ENCODE measurements around the gene STPG1. TPM values are rescaled to one million over a fixed set of nuclear protein-coding genes. Genes with fewer than 3 reads are reported as not detected.

Gene STPG1
- total RNA-seq, 1 experiment from 2014 or later: 9.1 TPM

- Mint-ChIP-seq H3K4me3 (ENCODE audit: low read depth, unreplicated experiment) (no peak overlapping the region), H3K4me1 (ENCODE audit: low read depth, unreplicated experiment) (no peaks in the 10 kb centered on the region), H3K36me3 (ENCODE audit: insufficient read depth, unreplicated experiment) (no peaks in the 10 kb centered on the region), H3K27ac (ENCODE audit: unreplicated experiment) (no peak overlapping the region), H3K27me3 (ENCODE audit: unreplicated experiment) (no peaks in the 10 kb centered on the region), H3K9me3 (ENCODE audit: low read depth, unreplicated experiment) (no peaks in the 10 kb centered on the region)
- TF ChIP-seq CTCF (IDR thresholded peaks at IDR 0.05; ENCODE audit: unreplicated experiment): no peak
- no TSS peak for BruUV-seq (replicated peaks)
- intact Hi-C loops (cut with micrococcal nuclease; ENCODE audit: unreplicated experiment): no loop called here
- CTCF ChIA-PET: no interaction called here
- no peak for DNase-seq
These were observed 75.1 kb downstream of the STPG1 start for GRCh38 chr1:24338447-24338846.

- intact Hi-C loops (cut with micrococcal nuclease; ENCODE audit: unreplicated experiment): no loop called here
- CTCF ChIA-PET: no interaction called here
- no peak overlapping the region for H3K27ac Mint-ChIP-seq (ENCODE audit: unreplicated experiment)
- no peaks in the 10 kb centered on the region for H3K4me1 Mint-ChIP-seq (ENCODE audit: low read depth, unreplicated experiment)
- H3K4me3 Mint-ChIP-seq (ENCODE audit: low read depth, unreplicated experiment): no peak overlapping the region
- H3K27me3 Mint-ChIP-seq (ENCODE audit: unreplicated experiment): no peaks in the 10 kb centered on the region
- no TSS peak for BruUV-seq (replicated peaks)
- no peaks in the 10 kb centered on the region for H3K9me3 Mint-ChIP-seq (ENCODE audit: low read depth, unreplicated experiment)
- no peaks in the 10 kb centered on the region for H3K36me3 Mint-ChIP-seq (ENCODE audit: insufficient read depth, unreplicated experiment)
- no peak for TF ChIP-seq CTCF (IDR thresholded peaks at IDR 0.05; ENCODE audit: unreplicated experiment)
- DNase-seq: no peak
These were observed 76.1 kb downstream of the STPG1 start for GRCh38 chr1:24337455-24337854.

- intact Hi-C loops (cut with micrococcal nuclease; ENCODE audit: unreplicated experiment): no loop called here
- no TSS peak for BruUV-seq (replicated peaks)
- H3K36me3 Mint-ChIP-seq (ENCODE audit: insufficient read depth, unreplicated experiment): no peaks in the 10 kb centered on the region
- no peaks in the 10 kb centered on the region for H3K4me1 Mint-ChIP-seq (ENCODE audit: low read depth, unreplicated experiment)
- no peak for TF ChIP-seq CTCF (IDR thresholded peaks at IDR 0.05; ENCODE audit: unreplicated experiment)
- H3K9me3 Mint-ChIP-seq (ENCODE audit: low read depth, unreplicated experiment): no peaks in the 10 kb centered on the region
- no peaks in the 10 kb centered on the region for H3K27me3 Mint-ChIP-seq (ENCODE audit: unreplicated experiment)
- no peak for DNase-seq
- CTCF ChIA-PET: no interaction called here
- H3K4me3 Mint-ChIP-seq (ENCODE audit: low read depth, unreplicated experiment): no peak overlapping the region
- no peak overlapping the region for H3K27ac Mint-ChIP-seq (ENCODE audit: unreplicated experiment)
These were observed 77.5 kb downstream of the STPG1 start for GRCh38 chr1:24336075-24336474.

GRCh38 chr1:24331961-24332673 lies 81.5 kb downstream of the STPG1 start:
- Mint-ChIP-seq H3K9me3 (ENCODE audit: low read depth, unreplicated experiment) (no peaks in the 10 kb centered on the region), H3K27me3 (ENCODE audit: unreplicated experiment) (peaks cover 10% of the 10 kb centered on the region), H3K27ac (ENCODE audit: unreplicated experiment) (no peak overlapping the region), H3K36me3 (ENCODE audit: insufficient read depth, unreplicated experiment) (no peaks in the 10 kb centered on the region), H3K4me3 (ENCODE audit: low read depth, unreplicated experiment) (no peak overlapping the region), H3K4me1 (ENCODE audit: low read depth, unreplicated experiment) (no peaks in the 10 kb centered on the region)
- no peak for DNase-seq
- intact Hi-C loops (cut with micrococcal nuclease; ENCODE audit: unreplicated experiment): no loop called here
- CTCF ChIA-PET: interaction anchor here (0.6 kb wide), 1 partner anchor 144 kb away, joined by 3 read pairs; no protein-coding TSS in a partner anchor
- TF ChIP-seq CTCF (IDR thresholded peaks at IDR 0.05; ENCODE audit: unreplicated experiment): no peak
- no TSS peak for BruUV-seq (replicated peaks)

Measured in Calu3 (cell line).